ENCODE results near the gene OMG.

Gene OMG

GRCh38 chr17:31249835-31250141, 47.3 kb downstream of the OMG start:
- Histone ChIP-seq H2BK120ac (ENCODE audit: low read depth, low read length) (no peak overlapping the region), H3K36me3 (ENCODE audit: control insufficient read depth, insufficient read depth, low read length) (no peaks in the 10 kb centered on the region), H3K18ac (ENCODE audit: low read length) (no peak overlapping the region), H3K4me3 (ENCODE audit: low read length) (no peak overlapping the region), H3K27me3 (ENCODE audit: insufficient read depth, low read length, poor library complexity) (no peaks in the 10 kb centered on the region), H3K56ac (ENCODE audit: low read length) (no peak overlapping the region), H2AK5ac (ENCODE audit: low read length) (no peak overlapping the region), H3K4me1 (ENCODE audit: control insufficient read depth, low read depth, low read length) (no peaks in the 10 kb centered on the region), H2BK5ac (ENCODE audit: low read length) (no peak overlapping the region), H3K4me2 (ENCODE audit: low read length) (no peak overlapping the region), H3K79me1 (ENCODE audit: low read length) (no peaks in the 10 kb centered on the region), H3K27ac (ENCODE audit: low read depth, low read length) (no peak overlapping the region), H4K5ac (ENCODE audit: low read length) (no peak overlapping the region), H3K79me2 (ENCODE audit: control insufficient read depth, insufficient read depth, low read length) (no peaks in the 10 kb centered on the region), H3K23ac (ENCODE audit: low read length) (no peak overlapping the region), H3K4ac (ENCODE audit: low read depth, low read length) (no peak overlapping the region), H2BK15ac (replicated peaks; ENCODE audit: low read depth) (no peak overlapping the region), H4K8ac (ENCODE audit: low read depth, low read length) (no peak overlapping the region), H3K9ac (ENCODE audit: low read length) (no peak overlapping the region)
- DNase-seq = peak; percentile 31
- WGBS (ENCODE audit: extremely low coverage, insufficient coverage, low lambda C conversion rate) = no CpG with 5 or more reads among the region's 4 CpGs

GRCh38 chr17:31248986-31249834, 47.8 kb downstream of the OMG start:
- no peak overlapping the region for H3K27ac ChIP-seq (ENCODE audit: low read depth, low read length)
- WGBS (ENCODE audit: extremely low coverage, insufficient coverage, low lambda C conversion rate) = no CpG with 5 or more reads among the region's 5 CpGs

More at GRCh38 chr17:31248986-31249834, 47.8 kb downstream of the OMG start:
- Histone ChIP-seq H3K23ac (ENCODE audit: low read length) (no peak overlapping the region), H2BK15ac (replicated peaks; ENCODE audit: low read depth) (no peak overlapping the region), H3K4me2 (ENCODE audit: low read length) (no peak overlapping the region), H2BK120ac (ENCODE audit: low read depth, low read length) (no peak overlapping the region), H2BK5ac (ENCODE audit: low read length) (no peak overlapping the region), H4K8ac (ENCODE audit: low read depth, low read length) (no peak overlapping the region), H3K9ac (ENCODE audit: low read length) (no peak overlapping the region), H3K4me3 (ENCODE audit: low read length) (no peak overlapping the region), H3K79me1 (ENCODE audit: low read length) (no peaks in the 10 kb centered on the region), H4K5ac (ENCODE audit: low read length) (no peak overlapping the region), H3K79me2 (ENCODE audit: control insufficient read depth, insufficient read depth, low read length) (no peaks in the 10 kb centered on the region), H3K18ac (ENCODE audit: low read length) (no peak overlapping the region), H3K4ac (ENCODE audit: low read depth, low read length) (no peak overlapping the region), H3K4me1 (ENCODE audit: control insufficient read depth, low read depth, low read length) (no peaks in the 10 kb centered on the region), H3K56ac (ENCODE audit: low read length) (no peak overlapping the region), H2AK5ac (ENCODE audit: low read length) (no peak overlapping the region), H3K36me3 (ENCODE audit: control insufficient read depth, insufficient read depth, low read length) (no peaks in the 10 kb centered on the region), H3K27me3 (ENCODE audit: insufficient read depth, low read length, poor library complexity) (no peaks in the 10 kb centered on the region)
- no peak for DNase-seq
